Measurements from ENCODE around the gene NTM.

GRCh38 chr11:131334601-131335000 is 35.8 kb upstream of the NTM start:
- TF ChIP-seq POLR2AphosphoS5 (IDR thresholded peaks at IDR 0.05; ENCODE audit: borderline replicate concordance, low read depth, low read length) (no peak), EZH2 (IDR thresholded peaks at IDR 0.05) (no peak), FOXP2 (optimal IDR thresholded peaks at IDR 0.05; ENCODE audit: control extremely low read depth, extremely low read length, insufficient read depth) (no peak)
